HFFc6 (cell line): ENCODE data around the gene MARCHF10. TPM values are rescaled to one million over a fixed set of nuclear protein-coding genes. Genes with fewer than 3 reads are reported as not detected.
"Not testable (repeated sequence)": the region's sequence is repeated elsewhere in the genome, so short reads cannot be mapped to it uniquely, and the experiment has no call there.

Experiments used
- DNase-seq: peaks from one replicate; pipeline ENCODE4 v3.0.0-alpha.2; 2018
- H3K27ac Mint-ChIP-seq: 2 replicates; pipeline ENCODE4 v1.8.0; 2020; ENCODE audit warnings: mild to moderate bottlenecking, mixed read lengths
- H3K27me3 Mint-ChIP-seq: 2 replicates; pipeline ENCODE4 v1.8.0; 2021; ENCODE audit warnings: mild to moderate bottlenecking, moderate library complexity, mixed read lengths; ENCODE audit not compliant: insufficient read depth
- H3K36me3 Mint-ChIP-seq: 2 replicates; pipeline ENCODE4 v1.8.0; 2021; ENCODE audit warnings: low read depth, mixed read lengths
- H3K4me1 Mint-ChIP-seq: 2 replicates; pipeline ENCODE4 v1.8.0; 2020; ENCODE audit warnings: low read depth, mixed read lengths
- H3K4me3 Mint-ChIP-seq: 2 replicates; pipeline ENCODE4 v1.8.0; 2020; ENCODE audit warnings: mild to moderate bottlenecking, moderate library complexity, mixed read lengths
- H3K9me3 Mint-ChIP-seq: 2 replicates; pipeline ENCODE4 v1.8.0; 2020; ENCODE audit warnings: mild to moderate bottlenecking, mixed read lengths
- CTCF ChIP-seq: fragments of 200-600 bp; sonication (generic); IDR thresholded peaks from 2 replicates; pipeline ENCODE4 v1.5.0; 2021; ENCODE audit warnings: antibody characterized with exemption, mild to moderate bottlenecking
- total RNA-seq, 6 experiments: library from RNA; stranded (reverse); fragmentation: NEBNext Ultra II Directional; extraction: Animal tissue kit (Norgen Biotek cat#: 25700); gene quantifications; 2 replicates in 1 of 6; 3 replicates in 5 of 6; pipeline ENCODE4 v1.2.3, GENCODE V29; 2021

MARCHF10 gene
- total RNA-seq, 6 experiments from 2014 or later = 0.46 to 1.5 (median 0.89) TPM

DNA sequence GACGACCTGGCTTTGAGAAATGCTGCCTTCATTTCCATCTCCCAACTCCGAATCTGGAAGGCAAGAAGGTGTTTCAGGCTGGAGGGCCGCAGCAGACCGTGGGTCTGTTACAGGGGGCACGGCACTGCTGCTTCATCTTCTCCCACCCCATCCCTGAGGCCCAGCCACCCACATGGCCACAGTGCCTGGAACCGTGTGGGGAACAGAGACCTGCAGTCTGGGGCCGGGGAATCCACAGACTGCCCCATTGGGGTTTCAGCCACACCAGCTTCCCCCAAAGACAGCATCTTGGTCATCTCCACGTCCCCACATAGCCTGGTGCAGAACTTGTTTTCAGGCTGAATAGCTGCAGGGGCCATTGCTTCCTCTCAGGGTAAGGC lies 106.4 kb downstream of the MARCHF10 start:
- no peak for TF ChIP-seq CTCF
- H3K36me3 Mint-ChIP-seq = no peaks in the 10 kb centered on the region
- H3K9me3 Mint-ChIP-seq = no peaks in the 10 kb centered on the region
- H3K4me1 Mint-ChIP-seq = peaks cover 40% of the 10 kb centered on the region
- H3K4me3 Mint-ChIP-seq = no peak overlapping the region
- DNase-seq = no peak
- H3K27ac Mint-ChIP-seq = no peak overlapping the region
- peaks cover 5% of the 10 kb centered on the region; the same call in 1 of the 2 replicates for H3K27me3 Mint-ChIP-seq

GRCh38 chr17:62700964-62701705 lies 107.0 kb downstream of the MARCHF10 start:
- DNase-seq = no peak
- H3K4me3 Mint-ChIP-seq = no peak overlapping the region
- H3K27me3 Mint-ChIP-seq = peaks cover 5% of the 10 kb centered on the region; the same call in 1 of the 2 replicates
- H3K36me3 Mint-ChIP-seq = no peaks in the 10 kb centered on the region
- H3K4me1 Mint-ChIP-seq = peaks cover 40% of the 10 kb centered on the region
- H3K27ac Mint-ChIP-seq = no peak overlapping the region
- H3K9me3 Mint-ChIP-seq = no peaks in the 10 kb centered on the region
- no peak for TF ChIP-seq CTCF

- not testable (repeated sequence) for H3K27me3 Mint-ChIP-seq, H3K27ac Mint-ChIP-seq, DNase-seq, H3K4me3 Mint-ChIP-seq
- peaks cover 22% of the 10 kb centered on the region for H3K36me3 Mint-ChIP-seq
- H3K4me1 Mint-ChIP-seq = peaks cover 38% of the 10 kb centered on the region
- H3K9me3 Mint-ChIP-seq = peaks cover 10% of the 10 kb centered on the region; the same call in 1 of the 2 replicates
Observed at GRCh38 chr17:62698459-62698858, 109.7 kb downstream of the MARCHF10 start.

DNA sequence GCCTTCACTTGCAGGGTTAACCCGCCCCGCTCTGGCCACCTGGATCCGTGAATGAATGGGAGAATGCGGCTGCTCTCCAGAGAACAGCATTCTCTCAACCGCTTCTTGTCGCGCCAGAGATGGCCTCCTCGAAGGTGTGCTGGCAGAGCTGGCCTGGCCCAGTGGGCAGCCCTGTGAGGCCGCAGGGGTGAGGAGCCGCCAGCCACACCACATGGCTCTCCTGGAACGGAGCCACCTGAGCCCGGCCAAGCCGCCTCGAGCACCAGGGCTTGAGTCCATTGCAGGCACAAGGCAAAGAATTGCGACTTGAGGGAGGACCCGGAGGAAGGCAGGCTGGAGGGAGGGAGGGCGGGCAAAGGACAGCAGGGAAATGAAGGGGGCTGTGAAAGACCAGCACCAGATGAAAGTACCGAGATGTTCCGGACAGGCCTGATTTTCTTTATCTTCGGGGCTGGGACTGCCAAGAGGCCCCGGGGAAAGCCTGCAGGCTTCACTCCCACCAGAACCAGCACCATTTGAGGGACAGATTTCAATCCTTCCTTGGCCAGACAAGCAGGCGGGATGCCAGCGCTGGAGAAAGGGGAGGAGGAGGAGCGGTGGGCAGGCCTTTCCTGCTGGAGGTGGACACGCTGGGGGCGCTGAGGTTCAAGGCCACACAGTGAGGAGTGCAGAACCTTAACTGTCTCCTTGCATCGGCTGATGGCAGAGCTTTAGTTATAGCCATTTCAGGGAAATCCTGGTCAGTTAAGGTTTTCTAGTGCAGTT lies 111.2 kb downstream of the MARCHF10 start:
- TF ChIP-seq CTCF = no peak
- Mint-ChIP-seq H3K4me3 (no peak overlapping the region), H3K9me3 (peaks cover 10% of the 10 kb centered on the region; the same call in 1 of the 2 replicates), H3K27ac (no peak overlapping the region), H3K27me3 (peaks cover 5% of the 10 kb centered on the region; the same call in 1 of the 2 replicates), H3K36me3 (peaks cover 26% of the 10 kb centered on the region), H3K4me1 (peaks cover 33% of the 10 kb centered on the region)
- no peak for DNase-seq

- Mint-ChIP-seq H3K4me3 (no peak overlapping the region), H3K36me3 (peaks cover 32% of the 10 kb centered on the region), H3K27ac (no peak overlapping the region), H3K4me1 (peaks cover 33% of the 10 kb centered on the region), H3K27me3 (peaks cover 5% of the 10 kb centered on the region; the same call in 1 of the 2 replicates), H3K9me3 (peaks cover 10% of the 10 kb centered on the region; the same call in 1 of the 2 replicates)
- TF ChIP-seq CTCF = no peak
- peak; percentile 38 for DNase-seq
Observed at GRCh38 chr17:62696256-62696655, 111.9 kb downstream of the MARCHF10 start.

DNA sequence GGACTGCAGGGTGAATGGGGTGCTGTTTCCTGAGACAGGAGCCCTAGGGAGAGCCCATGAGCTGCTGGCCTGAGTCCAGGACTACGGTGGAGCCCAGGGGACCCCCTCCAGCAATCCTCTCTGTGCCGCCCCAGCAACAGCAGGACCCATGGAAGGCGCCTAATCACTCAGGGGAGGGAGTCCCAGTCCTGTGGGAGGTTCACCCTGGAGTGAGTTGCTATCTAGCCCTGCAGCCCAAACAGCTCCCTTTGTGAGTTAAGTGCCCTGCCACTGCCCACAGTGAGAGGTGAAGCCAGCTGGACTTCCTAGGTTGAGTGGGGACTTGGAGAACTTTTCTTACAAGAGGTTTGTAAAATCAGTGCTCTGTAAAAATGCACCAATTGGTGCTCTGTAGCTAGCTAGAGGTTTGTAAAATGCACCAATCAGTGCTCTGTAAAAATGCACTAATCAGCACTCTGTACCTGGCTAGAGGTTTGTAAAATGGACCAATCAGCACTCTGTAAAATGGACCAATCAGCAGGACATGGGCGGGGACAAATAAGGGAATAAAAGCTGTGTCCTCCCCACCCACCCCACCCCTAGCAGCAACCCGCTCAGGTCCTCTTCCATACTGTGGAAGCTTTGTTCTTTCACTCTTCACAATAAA lies 112.9 kb downstream of the MARCHF10 start:
- H3K36me3 Mint-ChIP-seq = peaks cover 39% of the 10 kb centered on the region
- H3K27me3 Mint-ChIP-seq, DNase-seq, H3K4me3 Mint-ChIP-seq, H3K27ac Mint-ChIP-seq: not testable (repeated sequence)
- peaks cover 10% of the 10 kb centered on the region; the same call in 1 of the 2 replicates for H3K9me3 Mint-ChIP-seq
- peaks cover 33% of the 10 kb centered on the region for H3K4me1 Mint-ChIP-seq
